Measurements from ENCODE around the gene ICAM2. TPM values are rescaled to one million over a fixed set of nuclear protein-coding genes. Genes with fewer than 3 reads are reported as not detected.

Gene ICAM2
- total and polyA plus RNA-seq, 2 donors (not counting 1 experiment from before 2014, with no cell fraction given), result 48.7 to 149 TPM

GRCh38 chr17:63960006-63960405, 60.4 kb downstream of the ICAM2 start:
- Histone ChIP-seq H3K9me3 (ENCODE audit: control extremely low read depth in 1 of 3, control insufficient read depth in 2 of 3, insufficient read depth in 1 of 3, low read length in 2 of 3) (no peaks in the 10 kb centered on the region), H2AFZ (ENCODE audit: insufficient read depth, low read depth, low read length, poor library complexity, severe bottlenecking) (no peak overlapping the region), H3K4me2 (replicated peaks; ENCODE audit: low read depth, low read length, poor library complexity, severe bottlenecking) (no peak overlapping the region), H3K27ac (ENCODE audit: low read length in 2 of 2) (no peak overlapping the region), H3K36me3 (replicated peaks in 1 of 2; ENCODE audit: control extremely low read depth in 1 of 2, control insufficient read depth in 1 of 2, extremely low read depth in 1 of 2, insufficient read depth in 2 of 2, low read length in 1 of 2) (no peaks in the 10 kb centered on the region), H3K4me3 (ENCODE audit: control extremely low read depth in 1 of 5, extremely low read depth in 1 of 5, insufficient read depth in 1 of 5, low read depth in 2 of 5, low read length in 4 of 5) (no peak overlapping the region), H3K4me1 (ENCODE audit: control insufficient read depth in 2 of 2, insufficient read depth in 2 of 2, low read length in 2 of 2) (peaks cover 8 to 18% of the 10 kb centered on the region in 2 donors), H3K27me3 (replicated peaks in 1 of 4; ENCODE audit: control extremely low read depth in 1 of 4, control insufficient read depth in 3 of 4, insufficient read depth in 4 of 4, low read length in 3 of 4) (no peaks in the 10 kb centered on the region), H3K79me2 (ENCODE audit: control insufficient read depth, insufficient read depth, low read length) (no peaks in the 10 kb centered on the region), H4K20me1 (ENCODE audit: control insufficient read depth, insufficient read depth, low read length, poor library complexity, severe bottlenecking) (no peaks in the 10 kb centered on the region), H3K9ac (ENCODE audit: low read length) (no peak overlapping the region)
- CTCF ChIA-PET, result interaction anchor here (14.3 to 14.6 kb wide), 2 partner anchors 44 to 64 kb away, joined by 214 to 504 read pairs; partner anchors contain the start of genes CSHL1, GH1 and ICAM2
- WGBS (ENCODE audit: insufficient coverage), result 94% methylated on average over 9 of the region's 9 CpGs
- no peak overlapping the region for H3K4me3 Mint-ChIP-seq
- ATAC-seq (ENCODE audit: low read depth) (no peak), DNase-seq (no peak)
- POLR2A ChIA-PET, result no interaction called here
- intact Hi-C loops (cut with micrococcal nuclease), result no loop called here
- no peak overlapping the region for H3K27ac Mint-ChIP-seq
- H3K4me1 Mint-ChIP-seq, result peaks cover 20% of the 10 kb centered on the region
- no peaks in the 10 kb centered on the region for H3K9me3 Mint-ChIP-seq (ENCODE audit: insufficient read depth)
- H3K27me3 Mint-ChIP-seq, result no peaks in the 10 kb centered on the region
- no peak for TF ChIP-seq CTCF (IDR thresholded peaks at IDR 0.05)
- no peak for TF ChIP-seq EZH2 (IDR thresholded peaks at IDR 0.05; ENCODE audit: borderline replicate concordance, insufficient read depth, low read depth, low read length, poor library complexity, severe bottlenecking)

GRCh38 chr17:63956296-63956920, 64.0 kb downstream of the ICAM2 start:
- Histone ChIP-seq H3K36me3 (replicated peaks in 1 of 2; ENCODE audit: control extremely low read depth in 1 of 2, control insufficient read depth in 1 of 2, extremely low read depth in 1 of 2, insufficient read depth in 2 of 2, low read length in 1 of 2) (no peaks in the 10 kb centered on the region), H3K9ac (ENCODE audit: low read length) (no peak overlapping the region), H3K4me1 (ENCODE audit: control insufficient read depth in 2 of 2, insufficient read depth in 2 of 2, low read length in 2 of 2) (peaks cover 34 to 49% of the 10 kb centered on the region in 2 donors), H3K27me3 (replicated peaks in 1 of 4; ENCODE audit: control extremely low read depth in 1 of 4, control insufficient read depth in 3 of 4, insufficient read depth in 4 of 4, low read length in 3 of 4) (no peaks in the 10 kb centered on the region), H3K27ac (ENCODE audit: low read length in 2 of 2) (no peak overlapping the region), H2AFZ (ENCODE audit: insufficient read depth, low read depth, low read length, poor library complexity, severe bottlenecking) (no peak overlapping the region), H4K20me1 (ENCODE audit: control insufficient read depth, insufficient read depth, low read length, poor library complexity, severe bottlenecking) (no peaks in the 10 kb centered on the region), H3K79me2 (ENCODE audit: control insufficient read depth, insufficient read depth, low read length) (no peaks in the 10 kb centered on the region), H3K4me2 (replicated peaks; ENCODE audit: low read depth, low read length, poor library complexity, severe bottlenecking) (no peak overlapping the region), H3K4me3 (ENCODE audit: control extremely low read depth in 1 of 5, extremely low read depth in 1 of 5, insufficient read depth in 1 of 5, low read depth in 2 of 5, low read length in 4 of 5) (no peak overlapping the region), H3K9me3 (ENCODE audit: control extremely low read depth in 1 of 3, control insufficient read depth in 2 of 3, insufficient read depth in 1 of 3, low read length in 2 of 3) (no peaks in the 10 kb centered on the region)
- Mint-ChIP-seq H3K27me3 (no peaks in the 10 kb centered on the region), H3K9me3 (ENCODE audit: insufficient read depth) (no peaks in the 10 kb centered on the region), H3K4me3 (no peak overlapping the region), H3K4me1 (peaks cover 28% of the 10 kb centered on the region), H3K27ac (peak overlapping the region; percentile 59)
- intact Hi-C loops (cut with micrococcal nuclease), result no loop called here
- WGBS (ENCODE audit: insufficient coverage), result 100% methylated on average over 2 of the region's 5 CpGs
- TF ChIP-seq CTCF (IDR thresholded peaks at IDR 0.05) (no peak), EZH2 (IDR thresholded peaks at IDR 0.05; ENCODE audit: borderline replicate concordance, insufficient read depth, low read depth, low read length, poor library complexity, severe bottlenecking) (no peak)
- ATAC-seq (ENCODE audit: low read depth) (no peak), DNase-seq (no peak)
- CTCF ChIA-PET, result interaction anchor here (1.4 to 14.6 kb wide), 7 partner anchors 10 to 177 kb away, joined by 3 to 504 read pairs (median 16); partner anchors contain the start of genes CD79B, CSHL1, GH1 and ICAM2
- POLR2A ChIA-PET, result interaction anchor here (1.2 to 1.3 kb wide), 2 partner anchors 10 to 12 kb away, joined by 3 to 4 read pairs; no protein-coding TSS in a partner anchor
